Astrocyte (in vitro differentiated cells and primary cell): ENCODE results near the gene DIAPH3.

Experiments
- CTCF ChIP-seq: IDR thresholded peaks from 2 replicates; pipeline ENCODE4 v1.5.1; 2011; ENCODE audit warnings: low read depth, mild to moderate bottlenecking, inconsistent platforms, low read length, moderate library complexity; ENCODE audit not compliant: insufficient read depth
- EZH2 ChIP-seq: IDR thresholded peaks from 2 replicates; pipeline ENCODE4 v1.6.1; 2012; ENCODE audit warnings: mild to moderate bottlenecking, low read length, inconsistent platforms; ENCODE audit not compliant: insufficient read depth

GRCh38 chr13:60134376-60134775, 29.4 kb downstream of the DIAPH3 start:
- TF ChIP-seq CTCF (no peak), EZH2 (no peak)
